NCI-H1694 treated with DMSO at 0.1 percent for 48 hours (cell line): ENCODE data around the gene CCL14.
"Not testable (repeated sequence)": the region's sequence is repeated elsewhere in the genome, so short reads cannot be mapped to it uniquely, and the experiment has no call there.

ENCODE experiments used
- DNase-seq: peaks from one replicate; lab custom pipeline; 2025; lab: John Stamatoyannopoulos, UW

CCL14 gene

DNA sequence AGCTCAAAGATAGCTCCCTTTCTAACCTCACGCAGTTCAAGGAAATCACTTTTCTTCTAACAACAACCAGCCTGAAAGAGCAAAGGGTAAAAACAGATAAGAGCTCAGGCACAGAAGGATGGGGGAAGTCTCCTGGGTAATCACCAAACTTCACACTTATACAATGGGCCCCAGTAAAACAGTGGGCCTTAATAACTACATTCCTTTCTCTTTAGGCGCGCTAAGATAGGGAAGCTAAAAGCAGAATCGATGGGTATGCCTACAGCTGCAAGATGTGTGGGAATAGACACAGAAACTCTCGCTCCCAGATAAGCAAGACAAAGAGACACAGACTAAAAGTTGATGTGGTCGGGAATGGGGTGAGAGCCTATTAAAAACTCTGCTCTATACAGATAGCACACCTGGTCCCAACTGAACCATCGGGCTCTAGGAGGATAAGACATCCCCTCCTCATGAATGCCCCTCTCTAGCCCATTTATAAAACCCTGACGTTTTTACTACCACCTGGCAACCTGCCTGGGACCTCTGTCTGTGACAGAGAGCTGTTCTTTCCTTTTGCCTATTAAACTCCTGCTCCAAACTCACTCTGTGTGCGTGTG lies 43.8 kb downstream of the CCL14 start:
- DNase-seq: no peak

DNA sequence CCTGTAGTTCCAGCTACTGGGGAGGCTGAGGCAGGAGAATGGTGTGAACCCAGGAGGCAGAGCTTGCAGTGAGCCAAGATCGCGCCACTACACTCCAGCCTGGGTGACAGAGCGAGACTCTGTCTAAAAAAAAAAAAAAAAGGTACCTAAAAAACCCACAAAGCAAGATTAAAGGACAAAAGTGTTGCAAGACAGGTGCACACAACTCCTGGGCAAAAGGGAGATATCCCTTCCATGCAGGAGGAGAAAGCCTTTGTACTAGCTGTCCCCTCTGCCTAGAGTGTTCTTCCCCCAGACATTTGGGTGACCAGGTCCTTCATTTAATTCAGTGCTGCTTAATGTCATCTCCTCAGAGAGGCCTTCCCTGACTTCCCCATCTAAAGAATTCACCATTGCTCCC lies 48.0 kb downstream of the CCL14 start:
- not testable (repeated sequence) for DNase-seq

DNA sequence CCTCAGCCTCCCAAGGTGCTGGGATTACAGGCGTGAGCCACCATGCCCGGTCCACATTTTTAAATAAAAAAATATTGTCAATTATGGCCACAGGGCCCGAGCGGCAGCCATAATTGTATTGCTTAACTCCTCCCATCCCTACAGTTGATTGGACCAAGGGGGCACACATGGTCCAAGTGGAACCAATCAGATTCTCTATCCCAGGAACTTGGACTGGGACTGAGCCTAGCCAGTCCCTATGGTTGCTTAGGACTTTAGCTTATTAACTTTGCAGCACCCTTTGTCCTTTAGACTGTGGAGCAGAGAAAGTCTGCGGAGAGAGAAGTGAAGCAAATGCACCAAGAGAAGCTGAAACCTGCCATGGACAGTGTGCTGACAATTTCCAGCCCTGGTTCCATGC lies 50.5 kb downstream of the CCL14 start:
- DNase-seq: no peak

DNA sequence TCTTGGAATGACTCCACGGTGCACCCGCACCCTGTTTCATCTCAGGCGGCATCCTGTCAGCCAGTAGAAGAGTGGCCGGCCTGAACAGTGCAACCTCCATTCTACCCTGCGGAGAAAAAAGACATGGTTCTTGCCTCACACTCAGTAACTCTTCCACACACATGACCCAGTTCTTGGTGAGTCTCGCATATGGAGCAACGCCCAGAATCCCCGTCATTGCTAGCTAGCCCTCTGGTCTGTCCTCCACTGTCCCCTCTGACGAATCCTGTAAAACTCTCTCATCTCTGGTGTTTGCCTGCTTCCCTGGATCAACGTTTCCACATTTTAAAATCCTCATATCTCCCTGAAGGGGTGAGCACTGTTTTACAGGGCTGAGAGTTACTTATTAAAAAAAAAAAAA lies 51.8 kb downstream of the CCL14 start:
- no peak for DNase-seq
